ENCODE measurements around the gene COTL1. TPM values are rescaled to one million over a fixed set of nuclear protein-coding genes. Genes with fewer than 3 reads are reported as not detected.

Gene COTL1, protein sequence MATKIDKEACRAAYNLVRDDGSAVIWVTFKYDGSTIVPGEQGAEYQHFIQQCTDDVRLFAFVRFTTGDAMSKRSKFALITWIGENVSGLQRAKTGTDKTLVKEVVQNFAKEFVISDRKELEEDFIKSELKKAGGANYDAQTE
- total RNA-seq: 21.5 TPM

DNA sequence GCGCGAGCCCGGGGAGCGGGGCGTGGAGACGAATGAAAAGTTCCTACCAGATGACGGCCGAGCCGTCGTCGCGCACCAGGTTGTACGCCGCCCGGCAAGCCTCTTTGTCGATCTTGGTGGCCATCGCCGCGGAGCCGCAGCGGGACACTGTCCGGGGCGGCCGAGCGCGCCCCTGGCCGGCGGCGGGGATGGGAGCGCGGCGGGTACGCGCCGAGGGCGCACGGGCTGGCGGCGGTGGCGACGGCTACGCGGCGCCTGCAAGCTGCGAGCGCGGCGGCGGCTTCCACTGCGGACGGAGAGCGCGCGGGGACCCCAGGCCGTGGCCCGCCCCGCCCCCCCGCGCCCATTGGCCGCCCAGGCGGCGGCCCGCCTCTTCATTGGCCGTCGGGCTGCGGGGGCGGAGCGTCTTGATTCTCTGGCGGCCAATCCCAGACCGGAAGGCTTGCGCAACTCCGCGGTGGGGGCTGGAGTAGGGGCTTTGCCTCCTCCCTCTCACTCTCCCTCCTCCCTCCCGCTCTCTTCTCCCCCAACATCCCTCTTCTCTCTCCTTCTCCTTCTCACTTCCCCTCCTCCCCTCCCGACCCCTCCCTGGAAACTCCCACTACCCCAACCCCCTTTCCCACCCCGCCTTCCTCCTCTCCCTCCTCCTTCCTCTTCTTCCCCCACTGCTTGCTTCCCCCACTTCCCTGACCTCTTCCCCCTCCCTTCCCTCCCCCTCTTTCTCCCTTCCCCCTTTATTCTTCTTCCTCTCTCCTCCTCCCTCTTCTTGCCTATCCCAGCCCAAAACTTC, at the start of gene COTL1:
COTL1 (minus strand) TSS at position 288 of the 790 bp plus-strand sequence; CDS start at position 124, 164 bp downstream.
- DNase-seq: peak; percentile 98

DNA sequence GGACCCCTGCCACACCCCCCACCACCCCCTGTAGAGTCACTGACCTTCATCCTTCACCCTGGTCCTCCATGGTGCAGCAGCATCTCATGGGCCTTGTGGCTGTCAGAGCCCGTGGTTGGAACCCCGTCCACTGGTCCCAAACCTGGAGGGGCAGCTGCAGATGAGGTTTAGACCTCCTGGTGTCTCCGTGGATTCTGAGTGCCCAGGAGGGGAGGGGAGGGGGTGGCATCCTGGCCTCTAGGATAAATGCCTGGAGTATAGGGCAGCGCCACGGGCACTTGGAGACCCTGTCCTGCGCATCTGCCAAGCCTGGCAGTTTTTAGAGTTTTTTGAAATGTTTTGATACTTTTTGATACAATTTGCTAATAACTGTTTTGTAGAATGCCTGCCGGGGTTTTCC, 48.0 kb upstream of the COTL1 start:
- DNase-seq: no peak

DNA sequence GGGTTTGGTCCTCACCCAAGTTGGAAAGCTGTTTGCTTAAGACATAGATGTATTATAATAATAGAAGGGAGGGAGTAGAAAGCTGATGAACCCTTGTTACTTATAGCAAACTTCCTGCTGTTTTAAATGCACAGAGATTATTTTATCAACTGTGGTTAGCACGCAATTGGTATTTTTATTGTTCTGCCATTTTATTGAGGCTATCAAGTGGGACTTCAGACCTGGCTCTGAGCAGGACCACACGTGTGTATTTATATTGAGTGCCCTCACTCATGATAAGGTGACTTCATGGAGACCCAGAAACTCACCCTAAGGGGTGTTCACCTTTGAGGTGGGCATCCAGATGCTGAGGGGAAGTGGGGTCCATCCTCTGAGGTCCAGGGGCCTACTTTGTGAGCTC, 47.5 kb upstream of the COTL1 start:
- no peak for DNase-seq

DNA sequence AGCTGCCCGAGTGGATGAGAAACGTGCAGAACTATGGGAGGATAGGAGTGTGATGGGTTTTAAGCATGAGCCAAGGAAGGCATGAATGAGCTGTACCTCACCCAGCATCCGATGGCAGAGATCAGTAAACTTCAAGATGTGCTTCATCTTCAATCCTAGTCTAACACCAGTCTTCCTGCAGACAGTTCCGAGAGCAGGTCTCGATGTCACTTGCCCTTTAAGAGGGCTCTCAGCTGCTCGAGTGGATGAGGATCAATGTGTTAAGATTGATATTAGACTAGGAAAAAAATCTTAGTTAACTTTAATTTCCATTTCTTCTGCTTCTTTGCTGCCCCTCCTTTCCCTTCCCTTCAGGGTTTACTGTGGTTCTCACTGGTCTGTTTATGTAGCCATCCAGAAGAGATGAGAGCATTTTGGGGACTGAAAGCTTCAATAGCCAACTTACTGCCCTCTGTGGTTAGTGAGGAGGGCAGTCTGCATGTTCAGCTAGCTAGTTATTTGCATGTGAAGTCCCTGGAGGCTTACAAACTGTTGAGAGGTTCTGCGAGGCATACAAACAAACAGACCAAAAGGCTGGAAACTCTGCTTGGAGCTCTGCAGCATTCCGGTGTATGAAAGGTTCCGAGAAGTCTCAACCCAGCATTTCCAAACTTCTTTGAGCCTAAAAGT, 45.7 kb upstream of the COTL1 start:
- DNase-seq: no peak

DNA sequence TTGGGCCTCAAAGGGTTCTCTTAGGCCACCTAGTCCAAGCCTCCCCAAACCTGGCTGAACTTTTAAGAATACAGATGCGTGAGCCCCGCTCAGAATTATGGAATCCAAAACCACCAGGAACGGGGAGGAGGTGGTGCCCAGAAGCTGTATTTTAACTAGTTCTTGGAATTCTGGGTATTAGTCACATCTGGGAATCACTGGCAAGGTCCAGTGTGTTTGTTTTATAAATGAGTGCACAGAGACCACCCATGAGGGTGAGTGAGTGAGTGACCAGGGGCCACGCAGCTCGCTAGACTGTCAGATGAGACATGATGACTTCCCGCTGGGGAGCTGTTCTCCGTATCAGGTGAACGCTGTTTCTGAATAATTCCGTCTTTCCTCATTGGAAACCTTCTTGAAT, 44.6 kb upstream of the COTL1 start:
- no peak for DNase-seq

DNA sequence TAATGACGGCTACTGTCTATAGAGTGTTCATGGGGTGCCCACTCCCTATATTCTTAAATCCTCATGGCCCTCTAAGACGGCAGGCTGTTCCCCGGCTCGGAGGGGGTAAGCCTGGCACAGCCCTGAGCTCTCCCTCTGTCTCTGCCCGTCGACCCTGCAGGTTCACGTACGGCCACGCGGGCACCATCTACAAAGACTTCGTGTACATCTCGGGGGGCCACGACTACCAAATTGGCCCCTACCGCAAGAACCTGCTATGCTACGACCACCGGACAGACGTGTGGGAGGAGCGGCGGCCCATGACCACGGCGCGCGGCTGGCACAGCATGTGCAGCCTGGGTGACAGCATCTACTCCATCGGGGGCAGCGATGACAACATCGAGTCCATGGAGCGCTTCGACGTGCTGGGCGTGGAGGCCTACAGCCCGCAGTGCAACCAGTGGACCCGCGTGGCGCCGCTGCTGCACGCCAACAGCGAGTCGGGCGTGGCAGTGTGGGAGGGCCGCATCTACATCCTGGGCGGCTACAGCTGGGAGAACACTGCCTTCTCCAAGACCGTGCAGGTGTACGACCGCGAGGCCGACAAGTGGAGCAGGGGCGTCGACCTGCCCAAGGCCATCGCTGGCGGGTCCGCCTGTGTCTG, 43.7 kb upstream of the COTL1 start:
- DNase-seq: no peak

DNA sequence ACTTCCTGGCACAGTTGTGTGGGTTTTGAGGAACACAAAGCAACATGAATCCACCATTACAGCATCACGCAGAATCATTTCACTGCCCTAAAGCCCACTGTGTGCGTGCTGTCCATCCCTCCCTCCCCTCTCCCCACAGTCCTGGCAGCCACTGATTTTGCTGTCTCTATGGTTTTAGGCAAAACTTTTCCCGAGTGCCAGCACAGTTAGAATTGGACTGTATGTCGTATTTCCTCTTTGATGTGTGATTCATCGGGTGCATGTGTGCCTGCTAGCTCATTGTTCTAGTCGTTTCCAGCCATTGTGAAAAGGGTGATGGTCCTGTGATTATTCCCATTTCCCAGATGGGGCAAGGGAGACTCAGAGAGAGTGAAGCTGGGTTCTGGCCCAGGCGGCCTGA, 43.1 kb upstream of the COTL1 start:
- DNase-seq: no peak

DNA sequence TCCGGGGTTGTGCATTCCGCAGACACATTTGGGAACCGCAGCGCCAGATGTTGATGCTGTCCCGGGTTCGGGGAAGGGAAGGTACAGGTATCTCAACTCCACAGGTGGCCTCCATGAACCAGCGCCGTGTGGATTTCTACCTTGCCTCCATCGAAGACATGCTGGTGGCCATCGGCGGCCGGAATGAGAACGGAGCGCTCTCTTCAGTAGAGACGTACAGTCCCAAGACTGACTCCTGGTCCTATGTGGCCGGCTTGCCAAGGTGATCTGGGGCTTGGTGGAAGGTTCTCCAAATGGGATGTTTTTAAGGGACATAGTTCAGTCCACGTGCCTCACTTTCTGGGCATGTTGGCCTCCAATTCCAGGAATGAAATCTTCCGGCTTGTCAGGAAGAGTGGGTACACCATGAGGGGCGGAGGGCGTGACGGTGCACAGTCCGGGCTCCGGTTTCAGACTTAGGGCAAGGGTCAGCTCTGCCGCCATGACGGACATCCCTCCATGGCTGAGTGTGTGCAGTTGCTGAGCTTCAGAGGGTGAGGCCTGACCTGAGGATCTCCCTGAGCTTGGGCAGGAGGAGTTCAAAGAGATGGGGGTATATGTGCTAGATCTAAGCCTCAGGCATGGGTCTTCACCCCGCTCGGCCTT, 41.9 kb upstream of the COTL1 start:
- DNase-seq: no peak

DNA sequence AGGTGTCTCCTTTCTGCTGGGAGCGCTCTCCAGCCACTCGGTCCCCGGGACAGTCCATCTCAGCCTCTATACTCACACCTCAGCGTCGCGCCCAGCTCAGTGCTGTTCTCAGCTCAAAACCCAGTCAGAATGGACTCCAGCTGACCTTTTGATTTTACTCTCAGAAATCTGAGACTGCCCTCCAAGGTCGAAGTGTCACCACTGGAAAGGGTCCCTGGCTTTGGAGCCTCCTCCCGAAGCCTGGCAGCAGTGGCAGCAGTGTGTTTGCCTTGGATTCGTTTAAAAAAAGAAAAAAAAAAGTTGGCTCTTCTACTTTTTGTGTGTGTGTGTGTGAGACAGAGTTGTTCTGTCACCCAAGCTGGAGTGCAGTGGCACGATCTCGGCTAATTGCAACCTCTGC, 40.8 kb upstream of the COTL1 start:
- no peak for DNase-seq

DNA sequence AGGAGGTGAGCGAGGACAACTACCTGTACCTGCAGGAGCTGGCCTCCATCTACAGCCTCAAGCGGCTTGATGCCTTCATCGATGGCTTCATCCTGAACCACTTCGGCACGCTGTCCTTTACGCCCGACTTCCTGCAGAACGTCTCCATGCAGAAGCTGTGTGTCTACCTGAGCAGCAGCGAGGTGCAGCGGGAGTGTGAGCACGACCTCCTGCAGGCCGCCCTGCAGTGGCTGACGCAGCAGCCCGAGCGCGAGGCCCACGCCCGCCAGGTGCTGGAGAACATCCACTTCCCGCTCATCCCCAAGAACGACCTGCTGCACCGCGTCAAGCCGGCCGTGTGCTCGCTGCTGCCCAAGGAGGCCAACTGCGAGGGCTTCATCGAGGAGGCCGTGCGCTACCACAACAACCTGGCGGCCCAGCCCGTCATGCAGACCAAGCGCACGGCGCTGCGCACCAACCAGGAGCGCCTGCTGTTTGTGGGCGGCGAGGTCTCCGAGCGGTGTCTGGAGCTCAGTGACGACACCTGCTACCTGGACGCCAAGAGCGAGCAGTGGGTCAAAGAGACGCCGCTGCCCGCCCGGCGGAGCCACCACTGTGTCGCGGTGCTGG, 39.5 kb upstream of the COTL1 start:
- DNase-seq: no peak

DNA sequence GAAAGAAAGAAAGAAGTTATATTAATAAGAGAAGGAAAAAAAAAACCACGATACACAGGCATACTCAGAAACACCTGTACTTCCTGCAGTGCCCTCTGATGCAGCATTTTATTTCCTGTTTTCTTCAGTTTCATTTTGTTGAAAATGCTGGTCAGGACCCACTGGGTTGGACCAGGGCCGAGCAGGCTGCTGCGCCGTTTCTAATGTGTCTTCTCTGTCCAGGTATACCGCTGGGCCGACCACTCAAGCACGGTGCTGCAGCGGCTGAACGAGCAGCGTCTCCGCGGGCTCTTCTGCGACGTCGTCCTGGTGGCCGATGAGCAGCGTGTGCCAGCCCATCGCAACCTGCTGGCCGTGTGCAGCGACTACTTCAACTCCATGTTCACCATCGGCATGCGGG, 38.8 kb upstream of the COTL1 start:
- DNase-seq: no peak

DNA sequence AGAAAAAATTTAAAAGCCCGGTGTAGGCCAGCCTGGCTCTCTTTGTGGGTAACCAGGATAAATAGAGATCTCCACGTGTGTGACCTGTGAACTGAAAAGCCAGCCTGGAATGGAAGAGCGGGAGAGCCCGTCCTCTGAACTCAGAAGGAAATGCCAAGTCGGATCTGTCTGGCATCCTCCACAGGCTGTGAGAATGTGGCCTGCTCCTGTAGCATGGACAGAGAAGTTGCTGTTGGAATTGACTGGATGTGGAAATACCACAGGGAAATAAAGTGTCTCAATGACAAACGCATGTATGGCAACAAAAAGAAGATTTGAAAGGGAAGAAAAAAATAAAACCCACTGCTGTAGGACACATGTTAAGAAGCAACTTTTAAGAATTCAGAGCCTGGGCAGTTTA, 37.1 kb upstream of the COTL1 start:
- DNase-seq: no peak

DNA sequence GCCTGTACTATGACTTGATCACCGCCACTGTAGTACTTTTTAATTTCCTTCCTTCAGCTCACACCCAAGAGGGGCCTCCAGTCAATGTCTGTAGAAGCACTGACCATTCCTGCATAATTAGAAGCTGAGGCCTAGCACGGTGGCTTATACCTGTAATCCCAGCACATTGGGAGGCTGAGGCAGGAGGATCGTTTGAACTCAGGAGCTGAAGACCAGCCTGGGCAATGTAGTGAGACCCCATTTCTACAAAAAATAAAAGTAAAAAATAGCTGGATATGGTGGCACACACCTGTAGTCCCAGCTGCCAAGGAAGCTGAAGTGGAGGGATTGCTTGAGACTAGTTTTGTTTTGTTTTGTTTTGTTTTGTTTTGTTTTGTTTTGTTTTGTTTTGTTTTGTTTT, 36.4 kb upstream of the COTL1 start:
- DNase-seq: no peak

DNA sequence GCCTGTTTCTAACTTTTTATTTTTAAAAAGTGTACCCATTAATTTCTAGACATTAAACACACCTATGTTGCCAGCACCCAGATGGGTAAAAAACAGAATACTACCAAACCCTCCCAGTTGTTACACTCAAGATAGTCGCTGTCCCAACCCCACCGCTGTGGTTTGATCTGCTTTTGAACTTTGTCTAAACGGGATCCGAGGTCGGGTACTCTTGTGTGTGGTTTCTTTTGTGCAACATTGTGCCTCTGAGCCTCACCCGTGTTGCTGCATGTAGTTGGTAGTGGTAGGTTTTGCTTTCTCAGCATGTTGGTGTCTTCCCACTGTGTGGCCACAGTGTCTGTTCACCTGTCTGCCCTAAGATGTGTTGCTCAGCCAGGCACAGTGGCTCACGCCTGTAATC, 34.7 kb upstream of the COTL1 start:
- DNase-seq: no peak

DNA sequence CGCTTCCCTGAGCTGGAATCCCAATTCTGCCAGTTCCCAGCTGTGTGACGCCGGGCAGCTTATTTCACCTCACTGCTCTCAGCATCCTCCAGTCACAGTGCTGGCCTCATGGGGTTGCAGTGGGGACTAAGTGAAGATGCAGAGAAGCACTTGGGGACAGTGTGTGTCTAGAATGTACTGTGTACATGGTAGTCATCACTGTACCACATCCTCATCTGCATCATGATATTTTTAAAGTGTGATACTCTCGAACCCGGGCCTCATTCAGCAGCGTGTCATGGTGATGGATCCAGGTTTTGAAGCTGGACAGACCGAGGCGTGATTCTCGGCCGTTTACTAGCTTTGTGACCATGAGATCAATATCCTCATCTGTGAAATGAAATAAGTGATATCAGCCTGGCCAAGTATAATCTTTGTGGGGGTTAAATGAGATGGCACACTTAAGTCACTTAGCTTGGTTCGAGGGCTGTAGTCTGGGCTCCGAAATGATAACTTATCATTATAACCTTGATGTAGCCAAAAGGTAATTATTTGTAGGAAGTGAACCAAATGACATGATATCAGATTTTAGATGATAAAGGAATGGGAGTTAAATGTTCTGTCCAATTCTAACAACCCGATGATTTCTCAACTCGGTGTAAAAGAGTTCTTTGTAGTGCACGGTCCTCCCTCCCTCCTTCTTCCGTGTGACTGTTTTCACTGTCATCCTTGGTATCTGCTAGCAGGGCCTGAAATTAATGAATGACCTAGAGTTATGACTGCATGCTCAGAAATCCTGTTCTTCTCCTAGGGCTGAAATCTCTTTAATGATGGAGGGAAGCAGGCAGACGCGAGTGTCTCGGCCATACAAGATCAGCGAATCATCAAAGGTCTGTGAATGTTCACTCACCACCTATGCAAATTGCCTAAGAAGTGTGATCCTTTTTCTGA, 32.4 kb upstream of the COTL1 start:
- no peak for DNase-seq

DNA sequence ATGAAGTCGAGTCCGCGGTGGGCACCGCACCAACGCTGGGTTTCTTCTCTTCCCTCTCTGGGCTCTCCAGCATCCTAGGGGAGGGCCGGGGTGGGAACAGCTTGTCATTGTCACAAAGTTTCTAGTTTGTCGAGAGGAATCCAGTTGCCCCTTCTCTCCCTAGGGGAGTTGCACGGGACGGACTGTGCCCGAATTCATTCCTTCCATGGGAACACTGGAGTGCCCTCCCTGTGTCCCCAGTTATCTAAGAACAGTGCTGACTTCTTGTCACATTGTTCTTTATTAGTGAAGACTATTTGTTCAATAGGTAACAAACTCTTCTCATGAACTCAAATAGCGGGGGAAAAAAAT, 31.6 kb upstream of the COTL1 start:
- no peak for DNase-seq

DNA sequence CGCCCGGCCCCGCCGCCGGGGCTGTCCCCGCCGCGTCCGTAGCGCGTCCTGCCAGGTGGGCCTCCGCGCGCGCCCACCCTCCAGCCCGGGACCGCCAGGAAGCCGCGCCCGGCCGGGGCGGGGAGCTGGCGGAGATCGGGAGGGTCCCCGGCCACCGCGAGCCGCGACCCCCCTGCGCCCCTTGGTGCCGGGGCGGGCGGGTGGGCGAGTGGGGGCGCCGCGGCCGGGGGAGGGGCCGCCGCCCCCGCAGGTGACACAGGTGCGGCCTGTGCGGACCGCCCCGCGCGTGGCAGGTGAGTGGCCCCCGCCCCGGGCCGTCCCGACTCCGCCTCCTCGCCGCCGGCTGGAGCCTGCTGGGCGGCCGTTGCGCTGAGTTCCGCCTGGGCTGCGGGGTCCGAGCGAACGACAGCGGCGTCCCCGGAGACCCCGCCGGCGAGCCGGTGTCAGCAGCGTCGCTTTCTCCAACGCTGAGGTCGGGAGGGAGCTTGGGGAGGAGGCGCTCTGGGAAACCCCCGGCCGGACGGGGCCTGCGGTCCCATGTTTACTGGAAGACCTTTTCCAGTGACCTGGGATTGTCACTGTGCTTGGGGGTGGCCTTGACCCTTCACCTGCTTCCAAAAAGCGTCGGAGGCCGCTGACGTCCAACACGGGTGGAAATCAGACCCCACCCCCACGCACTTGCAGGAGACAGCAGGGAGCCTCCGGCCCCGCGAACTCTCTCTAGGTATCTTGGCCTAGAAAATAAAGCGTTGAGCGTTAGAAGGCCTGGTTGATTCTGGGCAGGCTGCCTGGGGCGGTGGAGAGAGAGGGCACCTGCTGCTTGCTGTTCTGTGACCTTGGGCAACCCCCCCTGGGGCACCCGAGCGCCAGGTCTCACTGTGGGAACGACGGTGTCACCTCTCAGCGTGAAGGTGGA, 31.0 kb upstream of the COTL1 start:
- no peak for DNase-seq

DNA sequence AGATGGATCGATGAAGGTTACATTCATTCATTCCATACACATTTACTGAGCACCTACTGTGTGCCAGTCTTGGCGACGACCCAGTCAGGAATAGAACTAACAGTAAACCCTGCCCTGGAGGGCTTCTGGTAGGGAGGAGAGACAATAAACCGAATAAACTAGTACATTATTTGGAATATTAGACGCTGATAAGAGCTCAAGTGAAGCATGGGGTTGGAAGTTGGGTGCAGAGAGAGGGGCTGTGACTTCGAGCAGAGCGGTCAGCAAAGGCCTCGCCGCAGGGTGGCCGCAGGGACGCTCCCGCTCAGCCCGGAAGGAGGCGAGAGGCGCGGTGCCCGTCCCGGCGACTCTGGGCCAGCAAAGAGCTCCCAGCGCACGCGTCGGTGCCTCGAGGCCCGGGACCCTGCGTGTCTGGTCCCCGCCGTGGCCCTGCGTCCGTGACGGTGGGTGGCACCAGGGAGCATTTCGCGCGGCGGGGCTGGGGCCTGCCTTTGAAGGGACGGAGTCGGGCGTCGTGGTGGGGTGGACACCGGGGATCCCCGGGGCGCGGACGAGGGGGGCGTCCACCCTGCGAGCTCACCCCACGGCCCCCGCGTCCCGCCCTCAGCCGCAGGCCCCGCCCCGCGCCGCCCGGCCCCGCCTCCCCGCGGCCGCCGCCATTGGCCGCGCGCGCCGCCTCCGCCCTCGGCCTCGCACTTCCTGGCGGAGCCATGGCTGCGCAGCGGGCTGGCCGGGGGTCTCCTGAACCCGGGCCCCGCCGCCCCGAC, 30.1 kb upstream of the COTL1 start, which contains the start of gene KLHL36:
KLHL36 (plus strand) TSS at position 684 of the 767 bp plus-strand sequence. CDS start 2,357 bp downstream, outside the sequence.
- DNase-seq: peak; percentile 63

DNA sequence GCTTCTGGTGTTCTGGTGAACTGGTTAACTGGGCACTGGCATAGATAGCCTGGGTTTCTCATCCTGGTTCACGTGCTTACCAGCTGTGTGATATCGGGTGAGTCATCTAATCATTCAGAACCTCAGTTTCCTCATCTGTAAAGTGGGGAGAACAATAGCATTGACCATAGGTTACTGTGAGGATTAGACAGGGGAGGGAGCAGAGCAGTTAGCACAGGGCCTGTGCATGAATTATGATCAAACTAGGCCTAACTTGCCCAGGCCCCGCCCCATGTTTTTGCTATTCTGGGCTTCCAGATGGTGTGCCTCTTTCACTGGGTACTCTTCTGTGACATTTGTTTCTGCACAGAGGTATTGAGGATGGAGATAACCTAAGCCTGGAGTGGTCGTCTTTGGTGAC, 25.8 kb upstream of the COTL1 start:
- peak; percentile 74 for DNase-seq
